Thyroid gland (tissue), 4 donors: ENCODE results near the gene ANKS1A.

Experiments used
- CTCF ChIP-seq, 6 experiments: fragments of 200-600 bp in 3 of 6; fragments of 450-650 bp in 3 of 6; sonication (generic) in 3 of 6; IDR thresholded peaks; one replicate each; pipeline ENCODE4 v1.5.1; 2016 to 2019; ENCODE audit warnings: antibody characterized with exemption in 6 of 6, mild to moderate bottlenecking in 2 of 6, inconsistent platforms in 1 of 6, moderate library complexity in 1 of 6
- POLR2A ChIP-seq, 2 donors: fragments of 450-650 bp; IDR thresholded peaks; one replicate each; pipeline ENCODE4 v1.6.1; 2017; ENCODE audit warnings: antibody characterized with exemption in 2 of 2, mild to moderate bottlenecking in 2 of 2, moderate library complexity in 1 of 2

GRCh38 chr6:34930221-34930620, 41.2 kb downstream of the ANKS1A start:
- no peak for TF ChIP-seq POLR2A (IDR thresholded peaks at IDR 0.05)
- no peak for TF ChIP-seq CTCF (IDR thresholded peaks at IDR 0.05)
